HG03139 (cell line): ENCODE measurements around the gene PLA2G4E.

ENCODE experiments used
- ATAC-seq: cut with Tn5 transposase; IDR thresholded peaks from one replicate; pipeline ENCODE4 v1.9.1; 2021; ENCODE audit not compliant: unreplicated experiment

Gene PLA2G4E

GRCh38 chr15:41961595-41962202, 59.1 kb downstream of the PLA2G4E start:
- no peak for ATAC-seq

- no peak for ATAC-seq
These were observed 59.8 kb downstream of the PLA2G4E start for GRCh38 chr15:41961001-41961518.

- ATAC-seq: no peak
These were observed 62.8 kb downstream of the PLA2G4E start for GRCh38 chr15:41958002-41958420.

- ATAC-seq: no peak
These were observed 63.6 kb downstream of the PLA2G4E start for GRCh38 chr15:41957021-41957897.

GRCh38 chr15:41955807-41956525, 64.9 kb downstream of the PLA2G4E start:
- ATAC-seq: no peak

GRCh38 chr15:41955100-41955499, 65.7 kb downstream of the PLA2G4E start:
- no peak for ATAC-seq

GRCh38 chr15:41954036-41954435, 66.8 kb downstream of the PLA2G4E start:
- ATAC-seq: no peak

GRCh38 chr15:41952013-41952563, 68.8 kb downstream of the PLA2G4E start:
- no peak for ATAC-seq

GRCh38 chr15:41951571-41951970, 69.3 kb downstream of the PLA2G4E start:
- no peak for ATAC-seq

GRCh38 chr15:41950489-41950888, 70.4 kb downstream of the PLA2G4E start:
- ATAC-seq: no peak

- ATAC-seq: no peak
These were observed 70.7 kb downstream of the PLA2G4E start for GRCh38 chr15:41950127-41950483.

- no peak for ATAC-seq
These were observed 71.3 kb downstream of the PLA2G4E start for GRCh38 chr15:41949401-41950126.

- ATAC-seq: no peak
These were observed 72.4 kb downstream of the PLA2G4E start for GRCh38 chr15:41948490-41948889.

GRCh38 chr15:41946970-41947369, 73.9 kb downstream of the PLA2G4E start:
- ATAC-seq: no peak

GRCh38 chr15:41945731-41946130, 75.1 kb downstream of the PLA2G4E start:
- no peak for ATAC-seq

- ATAC-seq: no peak
These were observed 75.6 kb downstream of the PLA2G4E start for GRCh38 chr15:41945221-41945620.

GRCh38 chr15:41944313-41944940, 76.4 kb downstream of the PLA2G4E start:
- ATAC-seq: no peak

- no peak for ATAC-seq
These were observed 77.1 kb downstream of the PLA2G4E start for GRCh38 chr15:41943543-41944312.

GRCh38 chr15:41942886-41943285, 78.0 kb downstream of the PLA2G4E start:
- no peak for ATAC-seq
